Fibroblast of mammary gland (primary cell): ENCODE results near the gene CFAP77.

Experiments used
- DNase-seq: peaks from one replicate; pipeline ENCODE4 v3.0.0-alpha.2; 2010; ENCODE audit warnings: low read depth
- H3K4me3 ChIP-seq: 2 replicates; pipeline ENCODE4 v1.5.1; 2011; ENCODE audit warnings: low read depth, mild to moderate bottlenecking, low read length, moderate library complexity; ENCODE audit not compliant: control insufficient read depth
- CTCF ChIP-seq: conservative IDR thresholded peaks from 2 replicates; pipeline ENCODE4 v1.5.1; 2011; ENCODE audit warnings: low read depth, low read length, inconsistent platforms; ENCODE audit not compliant: control insufficient read depth, insufficient read depth

Gene CFAP77

GRCh38 chr9:132407196-132407595 is 2.8 kb upstream of the CFAP77 start:
- no peak overlapping the region for H3K4me3 ChIP-seq
- TF ChIP-seq CTCF, result no peak
- no peak for DNase-seq

GRCh38 chr9:132408521-132408920 is 1.5 kb upstream of the CFAP77 start:
- no peak overlapping the region for H3K4me3 ChIP-seq
- DNase-seq, result no peak
- no peak for TF ChIP-seq CTCF

GRCh38 chr9:132410642-132411041 is 631 bp downstream of the CFAP77 start:
- DNase-seq, result no peak
- H3K4me3 ChIP-seq, result no peak overlapping the region
- TF ChIP-seq CTCF, result no peak

- peak; percentile 14 for DNase-seq
- no peak overlapping the region for H3K4me3 ChIP-seq
- peak; percentile 45 for TF ChIP-seq CTCF
Measured at GRCh38 chr9:132411091-132411508, 1.1 kb downstream of the CFAP77 start.

GRCh38 chr9:132412089-132412488 is 2.1 kb downstream of the CFAP77 start:
- no peak overlapping the region for H3K4me3 ChIP-seq
- peak; percentile 66 for TF ChIP-seq CTCF
- peak; percentile 18 for DNase-seq

GRCh38 chr9:132413926-132414325 is 3.9 kb downstream of the CFAP77 start:
- no peak overlapping the region for H3K4me3 ChIP-seq
- TF ChIP-seq CTCF, result no peak
- no peak for DNase-seq

- TF ChIP-seq CTCF, result no peak
- DNase-seq, result no peak
- no peak overlapping the region for H3K4me3 ChIP-seq
Measured at GRCh38 chr9:132414731-132415130, 4.7 kb downstream of the CFAP77 start.
